Fibroblast of mammary gland (primary cell): ENCODE results near the gene TRAPPC2.

ENCODE experiments used
- DNase-seq: peaks from one replicate; pipeline ENCODE4 v3.0.0-alpha.2; 2010; ENCODE audit warnings: low read depth
- H3K4me3 ChIP-seq: 2 replicates; pipeline ENCODE4 v1.5.1; 2011; ENCODE audit warnings: low read depth, mild to moderate bottlenecking, low read length, moderate library complexity; ENCODE audit not compliant: control insufficient read depth
- TF ChIP-seq, protein P1 (sequence below): conservative IDR thresholded peaks from 2 replicates; pipeline ENCODE4 v1.5.1; 2011; ENCODE audit warnings: low read depth, low read length, inconsistent platforms; ENCODE audit not compliant: control insufficient read depth, insufficient read depth

TRAPPC2 gene

DNA sequence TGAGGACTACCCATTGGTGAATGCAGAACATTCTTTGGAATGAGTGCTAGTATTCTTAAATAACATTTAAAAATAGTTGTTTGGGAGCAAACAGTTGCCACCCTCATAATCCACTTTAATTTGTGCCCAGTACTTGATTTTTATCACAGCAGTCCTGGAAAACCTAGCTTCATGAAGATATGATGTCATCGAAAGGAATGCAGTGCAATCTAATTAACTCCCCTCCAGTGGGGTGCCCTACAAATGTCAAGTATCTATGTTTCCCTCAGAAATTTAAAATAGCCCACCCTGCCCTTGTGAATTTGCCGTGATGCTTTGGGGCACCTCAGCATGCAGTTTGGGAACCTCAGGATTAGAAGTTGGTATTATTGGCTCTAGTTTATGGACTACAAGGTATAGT, 40.1 kb downstream of the TRAPPC2 start:
- TF ChIP-seq, protein P1, sequence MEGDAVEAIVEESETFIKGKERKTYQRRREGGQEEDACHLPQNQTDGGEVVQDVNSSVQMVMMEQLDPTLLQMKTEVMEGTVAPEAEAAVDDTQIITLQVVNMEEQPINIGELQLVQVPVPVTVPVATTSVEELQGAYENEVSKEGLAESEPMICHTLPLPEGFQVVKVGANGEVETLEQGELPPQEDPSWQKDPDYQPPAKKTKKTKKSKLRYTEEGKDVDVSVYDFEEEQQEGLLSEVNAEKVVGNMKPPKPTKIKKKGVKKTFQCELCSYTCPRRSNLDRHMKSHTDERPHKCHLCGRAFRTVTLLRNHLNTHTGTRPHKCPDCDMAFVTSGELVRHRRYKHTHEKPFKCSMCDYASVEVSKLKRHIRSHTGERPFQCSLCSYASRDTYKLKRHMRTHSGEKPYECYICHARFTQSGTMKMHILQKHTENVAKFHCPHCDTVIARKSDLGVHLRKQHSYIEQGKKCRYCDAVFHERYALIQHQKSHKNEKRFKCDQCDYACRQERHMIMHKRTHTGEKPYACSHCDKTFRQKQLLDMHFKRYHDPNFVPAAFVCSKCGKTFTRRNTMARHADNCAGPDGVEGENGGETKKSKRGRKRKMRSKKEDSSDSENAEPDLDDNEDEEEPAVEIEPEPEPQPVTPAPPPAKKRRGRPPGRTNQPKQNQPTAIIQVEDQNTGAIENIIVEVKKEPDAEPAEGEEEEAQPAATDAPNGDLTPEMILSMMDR, result no peak
- DNase-seq, result no peak
- no peak overlapping the region for H3K4me3 ChIP-seq

DNA sequence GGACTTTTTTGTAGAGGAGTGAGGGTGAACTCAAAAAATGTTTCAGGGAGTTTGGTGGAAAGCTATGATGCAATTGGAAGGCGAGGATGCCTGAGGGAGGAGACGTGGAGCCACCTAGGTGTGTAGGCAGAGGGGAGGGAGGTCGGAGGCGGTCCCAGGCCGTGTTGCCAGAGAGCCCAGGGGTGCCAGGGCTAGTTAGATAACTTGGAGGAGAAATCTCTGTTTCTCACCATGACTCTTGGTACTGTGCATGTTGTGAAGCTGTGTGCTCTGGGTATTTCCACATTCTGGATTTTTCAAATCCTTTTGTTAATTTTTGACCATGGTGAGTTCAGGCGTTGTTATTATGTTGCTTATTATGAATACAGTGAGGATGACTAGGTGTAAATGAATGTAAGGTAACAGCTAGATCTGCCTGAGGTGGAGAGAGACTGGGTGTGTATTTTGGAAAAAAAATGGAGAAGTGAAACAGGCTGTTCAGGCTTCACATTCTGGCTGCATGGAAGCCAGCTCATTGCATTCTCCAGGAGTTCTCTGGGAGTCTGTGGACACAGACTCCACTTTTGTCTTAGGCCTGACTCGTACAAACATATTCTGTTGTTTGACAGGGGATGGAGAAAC, 41.0 kb downstream of the TRAPPC2 start:
- no peak for DNase-seq
- H3K4me3 ChIP-seq, result no peak overlapping the region
- TF ChIP-seq, protein P1, result no peak

DNA sequence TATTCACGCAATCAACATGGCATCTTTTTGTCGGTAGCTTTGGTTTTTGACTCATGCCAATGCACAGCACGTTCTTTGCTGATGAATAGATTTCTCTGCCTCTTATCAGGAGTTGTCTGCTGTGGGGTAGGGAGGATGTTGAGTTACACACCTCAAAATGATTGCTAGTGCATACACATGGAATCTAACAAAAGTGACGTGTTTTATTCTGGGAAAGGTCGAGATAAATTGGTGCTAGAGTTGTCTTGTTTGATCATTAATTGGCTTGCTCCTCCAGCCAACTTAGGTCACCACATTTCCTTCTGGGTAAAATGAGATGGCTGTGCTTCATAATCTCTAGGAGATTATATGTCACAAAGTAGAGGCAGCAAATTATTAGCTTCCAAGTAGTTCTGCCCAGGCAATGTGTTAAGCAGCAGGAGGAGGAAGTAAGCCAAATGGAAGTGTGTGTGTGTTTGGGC, 41.6 kb downstream of the TRAPPC2 start:
- DNase-seq, result peak; percentile 25
- H3K4me3 ChIP-seq, result no peak overlapping the region
- TF ChIP-seq, protein P1, result no peak

DNA sequence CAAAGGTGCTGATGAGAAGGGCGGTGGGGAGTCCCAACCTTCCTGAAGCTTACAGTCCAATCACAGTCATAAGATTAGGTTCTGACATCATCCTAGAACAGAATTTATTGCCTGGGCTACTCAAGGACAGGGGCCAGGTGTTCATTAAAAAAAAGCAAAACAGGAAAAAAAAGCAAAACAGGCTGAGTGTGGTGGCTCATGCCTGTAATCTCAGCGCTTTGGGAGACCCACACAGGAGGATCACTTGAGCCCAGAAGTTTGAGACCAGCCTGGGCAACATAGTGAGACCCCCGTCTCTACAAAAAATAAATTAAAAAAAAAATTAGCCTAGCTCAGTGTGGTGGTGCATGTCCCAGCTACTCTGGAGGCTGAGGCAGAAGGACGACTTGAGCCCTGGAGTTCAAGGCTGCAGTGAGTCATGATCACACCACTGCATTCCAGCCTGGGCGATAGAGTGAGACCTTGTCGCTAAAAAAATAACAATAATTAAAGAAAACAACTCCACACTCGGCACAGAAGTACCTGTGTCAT, 42.5 kb downstream of the TRAPPC2 start:
- peak; percentile 33 for DNase-seq
- H3K4me3 ChIP-seq, result no peak overlapping the region
- TF ChIP-seq, protein P1, result no peak

DNA sequence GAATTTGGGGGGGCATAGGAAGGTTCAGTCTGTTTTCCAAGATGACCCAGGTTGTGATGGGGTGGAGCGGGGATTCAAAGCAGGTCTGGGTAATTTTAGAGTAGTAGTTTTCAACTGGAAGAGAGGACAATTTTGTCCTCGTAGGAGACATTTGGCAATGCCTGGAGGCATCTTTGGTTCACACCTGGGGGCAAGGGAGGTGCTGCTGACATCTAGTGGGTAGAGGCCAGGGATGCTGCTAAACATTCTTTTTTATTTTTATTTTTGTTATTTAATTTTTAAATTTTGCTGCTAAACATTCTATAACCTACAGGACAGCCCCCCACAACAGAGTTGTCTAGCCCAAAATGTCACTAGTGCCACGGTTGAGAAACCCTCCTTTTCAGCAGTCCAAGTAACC, 43.6 kb downstream of the TRAPPC2 start:
- DNase-seq, result peak; percentile 21
- H3K4me3 ChIP-seq, result peak overlapping the region; percentile 74
- TF ChIP-seq, protein P1, result peak; percentile 30

DNA sequence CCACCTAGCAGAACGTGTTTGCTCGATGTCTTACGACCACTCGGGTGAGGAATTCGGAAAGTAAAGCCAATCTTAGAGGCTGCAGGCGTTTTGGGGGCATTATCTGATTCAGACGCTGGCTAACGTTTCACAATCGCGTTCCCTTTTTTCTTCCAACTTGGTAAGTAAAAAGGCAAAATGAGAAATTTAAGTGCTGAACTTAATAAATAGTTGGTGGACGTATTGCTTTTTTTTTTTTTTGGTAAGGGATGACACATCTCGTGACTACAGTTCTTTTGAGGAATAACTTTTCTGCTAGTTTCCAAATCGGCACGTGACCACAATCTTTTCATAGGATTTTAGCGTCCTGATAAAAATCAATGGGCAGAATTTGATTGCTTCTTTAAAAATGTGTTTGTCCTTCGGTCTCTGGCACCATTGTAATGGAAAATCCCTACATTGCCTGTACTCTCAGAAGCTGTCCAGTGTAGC, 44.6 kb downstream of the TRAPPC2 start:
- peak; percentile 50 for DNase-seq
- peak overlapping the region; percentile 74 for H3K4me3 ChIP-seq

More for the DNA sequence above, 44.6 kb downstream of the TRAPPC2 start:
- TF ChIP-seq, protein P1, result no peak
